ENCODE measurements around the gene ANKRD33B. TPM values are rescaled to one million over a fixed set of nuclear protein-coding genes. Genes with fewer than 3 reads are reported as not detected.
"Not testable (repeated sequence)": the region's sequence is repeated elsewhere in the genome, so short reads cannot be mapped to it uniquely, and the experiment has no call there.

Gene ANKRD33B
- total RNA-seq, 1 experiment from 2014 or later = not detected

DNA sequence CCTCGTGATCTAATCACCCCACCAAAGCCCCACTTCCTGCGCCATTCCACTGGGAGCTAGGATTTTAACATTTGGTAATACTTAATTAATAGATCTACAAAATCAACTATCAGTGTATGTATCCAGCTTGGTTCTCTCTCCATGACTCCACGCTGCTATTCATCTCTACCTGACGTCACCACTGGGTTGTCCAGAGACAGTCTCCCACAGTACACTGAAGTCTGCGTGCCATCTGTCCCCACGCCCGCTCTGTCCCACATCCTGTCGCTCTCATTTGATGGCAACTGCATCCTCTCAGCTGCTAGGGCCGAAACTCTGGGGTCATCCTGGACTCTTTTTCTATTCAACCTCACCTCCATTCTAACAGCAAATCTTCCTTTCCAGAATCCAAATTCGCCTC is 53.2 kb downstream of the ANKRD33B start:
- DNase-seq (ENCODE audit: low spot score) = no peak

DNA sequence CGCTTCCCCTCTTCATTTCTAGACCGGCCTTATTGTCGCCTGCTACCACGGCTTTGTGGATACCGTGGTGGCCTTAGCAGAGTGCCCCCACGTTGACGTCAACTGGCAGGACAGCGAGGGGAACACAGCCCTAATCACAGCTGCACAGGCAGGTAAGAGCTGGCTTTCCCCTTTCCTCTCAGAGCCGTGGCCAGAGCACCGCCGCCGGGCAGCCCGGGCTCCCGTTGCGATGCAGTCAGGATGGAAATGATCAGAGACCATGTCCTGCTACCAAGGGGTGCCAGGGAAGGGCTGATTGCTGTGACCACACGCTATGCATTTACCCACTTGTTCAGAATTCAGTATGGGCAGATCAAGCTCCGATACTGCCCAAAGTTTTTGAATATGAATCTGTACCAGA is 54.4 kb downstream of the ANKRD33B start:
- no peak for DNase-seq (ENCODE audit: low spot score)

DNA sequence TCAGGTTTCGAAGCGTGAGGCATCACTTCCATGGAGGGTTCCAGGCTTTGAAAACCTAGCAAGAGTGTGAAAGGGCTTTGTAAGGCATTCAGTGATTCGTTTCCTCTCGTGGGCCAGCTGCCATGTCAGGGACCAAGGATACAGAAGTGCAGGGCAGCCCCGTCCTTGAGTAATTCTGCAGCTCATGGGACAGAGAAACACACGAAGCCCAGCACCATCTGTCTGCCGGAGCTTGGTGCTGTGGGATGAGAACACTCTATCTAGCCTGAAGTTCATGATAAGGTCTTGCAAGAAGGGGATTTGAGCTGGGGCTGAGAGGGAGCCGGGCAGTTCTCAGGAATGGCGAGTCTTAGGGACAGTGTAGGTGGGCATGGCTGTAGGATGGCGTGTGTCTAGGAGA is 55.8 kb downstream of the ANKRD33B start:
- DNase-seq (ENCODE audit: low spot score) = no peak

DNA sequence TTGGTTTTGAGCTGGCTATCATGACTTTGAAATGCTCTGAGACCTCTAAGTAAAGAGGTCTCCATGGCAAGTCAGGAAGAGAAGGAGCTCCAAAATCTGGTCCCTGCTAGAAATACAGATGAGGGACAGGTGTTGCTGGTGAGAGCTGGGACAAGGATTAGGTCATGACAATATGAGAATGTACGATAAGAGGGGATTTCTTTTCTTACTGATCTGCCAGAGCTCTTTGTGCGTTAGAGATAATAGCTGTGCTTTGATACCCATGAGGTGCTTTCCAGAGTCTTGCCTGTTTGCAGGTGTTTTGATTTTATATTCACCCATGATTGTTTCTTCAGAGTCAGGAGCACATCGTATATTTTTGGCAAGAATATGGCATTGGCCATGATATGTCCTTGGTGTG is 56.5 kb downstream of the ANKRD33B start:
- no peak for DNase-seq (ENCODE audit: low spot score)

DNA sequence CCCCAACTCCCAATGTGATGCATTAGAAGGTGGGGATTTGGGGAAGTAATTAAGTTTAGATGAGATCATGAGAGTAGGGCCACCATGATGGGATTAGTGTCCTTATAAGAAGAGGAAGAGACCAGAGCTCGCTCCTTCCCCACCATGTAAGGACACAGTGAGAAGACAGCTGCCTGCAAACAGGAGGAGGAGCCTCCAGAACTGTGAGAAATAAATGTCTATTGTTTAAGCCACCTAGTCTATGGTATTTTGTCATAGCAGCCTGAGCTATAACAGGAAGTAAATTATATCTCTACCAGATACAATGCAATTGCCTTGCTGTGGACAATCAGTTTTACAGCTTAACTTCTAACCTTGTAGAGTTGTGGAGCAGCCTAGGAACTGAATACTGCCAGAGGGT is 58.0 kb downstream of the ANKRD33B start:
- DNase-seq (ENCODE audit: low spot score) = no peak

DNA sequence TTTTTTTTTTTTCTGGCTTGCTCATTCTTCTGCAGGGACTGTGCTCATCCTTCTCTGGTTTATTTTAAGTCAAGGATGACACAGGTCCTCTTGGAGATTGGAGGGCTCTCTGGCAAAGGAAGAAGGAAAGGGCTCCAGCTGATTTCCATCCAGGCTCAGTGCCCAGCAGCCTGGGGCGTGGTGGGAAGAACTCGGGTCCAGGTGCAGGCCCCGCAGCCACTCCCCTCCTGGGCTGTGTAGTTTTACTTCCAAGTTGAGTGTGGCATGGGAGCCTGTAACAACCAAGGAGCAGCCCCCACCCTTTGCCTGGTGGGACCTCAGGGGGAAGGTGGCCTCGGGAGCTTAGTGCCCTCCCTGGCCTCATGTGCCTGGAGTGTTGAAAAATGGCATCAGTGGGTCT is 58.9 kb downstream of the ANKRD33B start:
- no peak for DNase-seq (ENCODE audit: low spot score)

DNA sequence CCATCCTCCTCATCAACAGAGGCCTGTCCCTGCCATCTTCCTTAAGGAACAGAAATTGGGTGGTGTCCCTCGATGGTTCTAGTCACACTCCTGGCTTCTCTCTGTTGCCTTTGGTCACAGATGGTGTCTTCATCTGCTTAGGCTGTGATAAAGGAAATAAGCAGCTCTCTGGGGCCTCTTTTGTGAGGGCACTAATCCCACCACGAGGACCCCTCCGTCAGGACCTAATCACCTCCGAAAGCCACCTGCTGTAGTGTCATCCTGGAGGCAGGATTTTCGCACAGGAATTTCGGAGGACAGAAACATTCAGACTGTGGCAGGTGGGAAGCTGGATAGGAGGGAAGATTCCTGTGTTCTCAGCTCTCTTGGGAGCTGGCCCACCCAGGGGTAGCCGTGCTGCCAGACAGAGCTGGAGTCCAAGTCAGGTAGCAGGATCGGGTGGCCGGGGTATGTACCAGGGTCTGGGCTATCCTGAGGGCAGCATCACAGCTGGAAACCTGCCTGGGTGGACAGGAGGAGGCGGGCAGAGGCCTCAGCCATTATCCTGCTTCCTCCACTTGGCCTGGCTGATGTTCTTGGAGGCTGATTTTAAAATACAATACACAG is 59.5 kb downstream of the ANKRD33B start:
- DNase-seq (ENCODE audit: low spot score) = no peak

DNA sequence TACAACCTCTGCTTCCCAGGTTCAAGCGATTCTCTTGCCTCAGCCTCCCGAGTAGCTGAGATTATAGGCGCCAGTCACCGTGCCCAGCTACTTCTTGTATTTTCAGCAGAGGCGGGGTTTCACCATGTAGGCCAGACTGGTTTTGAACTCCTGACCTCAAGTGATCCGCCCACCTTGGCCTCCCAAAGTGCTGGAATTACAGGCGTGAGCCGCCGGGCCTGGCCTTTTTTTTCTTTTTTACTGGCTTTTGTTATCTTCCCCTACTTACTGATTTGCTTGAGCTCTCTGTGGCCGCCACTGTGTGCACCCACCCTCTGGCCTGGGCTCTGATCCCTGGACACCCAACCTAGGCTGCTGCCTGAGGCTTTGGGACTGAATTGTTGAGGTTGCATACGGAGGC is 60.3 kb downstream of the ANKRD33B start:
- no peak for DNase-seq (ENCODE audit: low spot score)

DNA sequence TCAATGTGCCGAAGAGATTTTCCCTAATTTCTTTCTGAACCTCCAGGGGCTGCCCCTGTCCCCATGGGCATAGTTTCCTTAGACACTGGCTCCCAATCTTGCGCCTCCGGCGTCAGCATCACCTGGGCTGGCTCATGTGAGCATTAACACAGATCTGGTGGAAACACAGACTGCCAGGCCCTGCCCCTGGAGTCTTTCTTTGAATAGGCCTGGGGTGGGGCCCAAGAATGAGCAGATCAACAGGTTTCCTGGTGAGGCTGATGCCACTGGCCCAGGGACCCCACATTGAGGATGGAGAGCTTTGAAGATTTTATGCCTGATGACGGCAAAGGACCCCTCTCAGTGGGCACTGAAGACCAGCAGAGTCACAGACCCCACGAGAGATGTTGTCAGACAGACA is 60.8 kb downstream of the ANKRD33B start:
- DNase-seq (ENCODE audit: low spot score) = no peak

DNA sequence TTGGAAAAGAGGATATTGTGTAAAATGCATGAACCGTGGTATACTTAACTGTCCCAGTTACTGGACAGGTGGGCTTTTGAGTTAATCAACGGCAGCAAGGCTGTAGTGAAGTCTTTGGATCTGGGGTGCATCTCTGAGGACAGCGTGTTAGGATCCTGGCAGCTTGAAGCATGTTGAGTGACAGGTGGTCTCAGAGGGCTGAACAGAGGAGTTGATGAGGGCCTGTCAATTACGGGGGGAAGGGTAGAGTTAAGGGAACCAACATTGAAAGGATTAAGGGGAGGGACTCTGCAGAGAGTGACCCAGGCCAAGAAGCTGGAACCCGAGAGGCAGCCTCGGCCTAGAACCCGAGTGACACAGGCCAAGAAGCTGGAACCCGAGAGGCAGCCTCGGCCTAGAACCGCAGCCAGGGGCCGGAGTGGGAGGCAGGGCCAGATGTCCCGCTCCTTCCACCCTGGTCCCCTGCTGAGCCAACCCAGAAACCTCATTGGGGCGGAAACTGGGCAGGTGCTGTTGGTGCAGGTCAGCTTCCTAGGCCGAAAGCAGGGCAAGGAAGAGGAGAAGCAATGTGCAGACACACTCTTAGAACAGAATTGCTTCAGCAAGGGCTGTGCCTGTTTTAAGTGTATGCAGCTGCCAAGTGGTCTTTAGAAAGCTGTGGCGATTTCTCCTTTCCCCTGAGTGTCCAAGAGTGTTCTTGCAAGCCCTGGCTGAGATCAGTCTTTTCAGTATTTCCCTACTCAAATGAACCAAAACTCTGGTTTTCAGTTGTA is 62.0 kb downstream of the ANKRD33B start:
- no peak for DNase-seq (ENCODE audit: low spot score)

DNA sequence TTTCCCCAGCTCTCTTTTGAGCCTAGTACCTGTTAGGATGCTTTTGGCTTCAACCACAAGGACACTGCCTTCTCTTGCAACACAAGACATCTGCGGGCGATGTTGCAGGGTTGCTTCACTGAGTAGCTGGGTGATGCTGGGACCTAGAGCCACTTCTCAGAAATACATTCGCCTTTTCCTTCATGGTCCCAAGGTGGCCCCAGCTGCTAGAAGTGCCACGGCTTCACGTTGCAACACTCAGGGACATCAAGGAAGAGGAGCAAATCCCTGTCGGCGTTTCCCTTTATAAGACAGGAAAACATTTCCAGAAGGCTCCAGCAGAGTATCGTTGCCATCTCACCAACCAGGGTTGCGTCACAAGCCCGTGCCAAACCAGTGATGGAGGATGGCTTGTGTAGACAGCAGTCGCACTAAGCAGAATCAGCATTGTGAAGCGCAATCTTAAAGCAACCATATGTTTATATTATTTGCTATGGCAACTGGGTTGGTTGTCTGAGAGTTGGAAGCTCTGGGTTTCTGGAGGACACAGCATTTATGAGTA is 62.7 kb downstream of the ANKRD33B start:
- no peak for DNase-seq (ENCODE audit: low spot score)

DNA sequence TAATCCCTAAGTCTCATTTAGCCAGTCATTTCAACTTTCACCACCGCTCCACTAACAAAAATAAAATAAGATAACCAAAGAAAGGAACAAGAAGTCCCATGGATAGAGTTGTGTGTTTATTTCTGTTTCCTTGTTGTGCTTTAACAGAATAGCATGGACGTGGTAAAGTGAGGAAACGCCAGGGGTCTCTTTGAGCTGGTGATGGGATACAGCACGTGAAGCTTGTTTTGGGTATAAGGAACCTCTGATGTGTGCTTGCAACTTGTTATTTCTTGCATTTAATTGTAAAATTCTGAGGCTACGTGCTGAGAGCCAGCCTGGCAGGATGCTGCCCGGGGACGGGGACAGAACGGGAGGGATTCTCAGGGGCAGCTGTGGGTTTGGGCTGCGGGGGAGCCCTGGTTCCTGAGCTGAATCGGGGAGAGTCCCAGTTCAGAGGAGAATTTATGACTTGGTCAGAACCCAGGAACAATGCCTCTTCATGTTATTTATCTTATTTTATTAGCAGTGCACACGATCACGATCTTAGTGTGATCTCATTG is 63.4 kb downstream of the ANKRD33B start:
- DNase-seq (ENCODE audit: low spot score) = no peak

DNA sequence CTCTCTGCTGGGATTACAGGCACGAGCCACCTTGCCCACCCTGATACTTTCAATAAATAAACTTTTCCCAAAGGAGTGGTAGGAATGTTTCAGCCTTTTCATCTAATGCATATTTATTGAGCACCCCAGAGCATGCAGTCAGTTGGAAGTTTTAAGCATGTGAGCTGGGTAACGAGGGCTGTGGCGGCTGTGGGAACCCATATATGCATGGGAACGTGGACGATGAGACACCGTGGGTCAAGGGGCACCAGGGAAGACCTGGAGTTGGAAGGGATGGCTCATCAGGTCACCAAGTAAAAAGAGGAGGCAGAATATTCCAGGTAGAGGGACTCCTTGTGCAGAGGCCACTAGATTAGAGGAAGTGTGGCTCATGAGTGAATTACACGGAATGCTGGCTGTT is 64.7 kb downstream of the ANKRD33B start:
- no peak for DNase-seq (ENCODE audit: low spot score)

DNA sequence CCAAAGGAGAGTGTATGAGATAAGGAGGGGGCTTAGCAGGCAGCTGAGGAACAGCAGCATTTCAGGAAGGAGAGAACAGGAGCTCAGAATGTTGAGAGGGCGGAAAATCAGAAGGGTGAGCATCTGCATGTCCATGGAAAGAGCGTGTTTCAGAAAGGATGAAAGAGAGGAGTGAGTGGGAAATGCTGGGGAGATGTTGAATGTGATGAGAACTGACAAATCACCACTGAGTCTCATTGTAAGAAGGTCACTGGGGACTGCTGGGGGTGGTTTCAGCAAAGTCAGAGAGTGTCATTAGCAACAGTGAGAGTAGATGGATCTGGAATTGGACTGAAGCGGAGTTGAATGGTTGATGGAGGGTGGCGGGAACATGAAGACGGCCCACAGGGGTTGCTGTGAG is 65.8 kb downstream of the ANKRD33B start:
- DNase-seq (ENCODE audit: low spot score) = no peak

DNA sequence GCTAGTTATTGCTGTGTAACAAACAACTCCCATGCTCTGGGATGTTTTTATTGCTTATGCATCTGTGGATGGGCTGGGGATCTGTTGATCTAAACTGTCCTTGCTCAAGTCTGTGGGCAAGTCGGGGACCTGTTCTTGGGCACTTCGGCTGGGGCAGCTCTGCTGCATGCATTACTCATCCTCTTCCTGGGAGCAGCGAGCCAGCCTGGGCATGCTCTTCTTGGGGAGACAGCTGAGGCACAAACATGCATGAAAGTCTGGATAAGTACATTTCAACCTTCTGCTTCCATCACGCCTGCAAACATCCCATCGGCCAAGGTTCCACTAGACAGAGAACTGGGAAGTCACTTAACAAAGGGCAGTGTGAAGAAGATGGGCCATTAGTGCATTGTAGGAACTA is 66.3 kb downstream of the ANKRD33B start:
- no peak for DNase-seq (ENCODE audit: low spot score)

DNA sequence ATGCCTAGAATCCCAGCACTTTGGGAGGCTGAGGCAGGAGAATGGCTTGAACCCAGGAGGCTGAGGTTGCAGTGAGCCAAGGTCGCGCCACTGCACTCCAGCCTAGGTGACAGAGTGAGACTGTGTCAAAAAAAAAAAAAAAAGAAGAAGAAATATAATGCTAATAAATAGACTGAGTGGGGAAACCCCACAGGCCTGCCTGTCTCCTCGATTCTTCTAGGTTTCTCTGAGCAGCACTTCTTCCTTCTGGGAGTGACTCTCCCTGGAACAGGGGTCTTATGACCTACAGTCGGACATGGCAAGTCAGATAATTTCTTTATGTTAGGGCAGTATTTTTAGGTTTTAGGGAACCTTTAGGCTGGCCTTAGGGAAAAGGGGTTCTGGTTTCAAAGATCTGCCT is 66.9 kb downstream of the ANKRD33B start:
- DNase-seq (ENCODE audit: low spot score) = not testable (repeated sequence)

DNA sequence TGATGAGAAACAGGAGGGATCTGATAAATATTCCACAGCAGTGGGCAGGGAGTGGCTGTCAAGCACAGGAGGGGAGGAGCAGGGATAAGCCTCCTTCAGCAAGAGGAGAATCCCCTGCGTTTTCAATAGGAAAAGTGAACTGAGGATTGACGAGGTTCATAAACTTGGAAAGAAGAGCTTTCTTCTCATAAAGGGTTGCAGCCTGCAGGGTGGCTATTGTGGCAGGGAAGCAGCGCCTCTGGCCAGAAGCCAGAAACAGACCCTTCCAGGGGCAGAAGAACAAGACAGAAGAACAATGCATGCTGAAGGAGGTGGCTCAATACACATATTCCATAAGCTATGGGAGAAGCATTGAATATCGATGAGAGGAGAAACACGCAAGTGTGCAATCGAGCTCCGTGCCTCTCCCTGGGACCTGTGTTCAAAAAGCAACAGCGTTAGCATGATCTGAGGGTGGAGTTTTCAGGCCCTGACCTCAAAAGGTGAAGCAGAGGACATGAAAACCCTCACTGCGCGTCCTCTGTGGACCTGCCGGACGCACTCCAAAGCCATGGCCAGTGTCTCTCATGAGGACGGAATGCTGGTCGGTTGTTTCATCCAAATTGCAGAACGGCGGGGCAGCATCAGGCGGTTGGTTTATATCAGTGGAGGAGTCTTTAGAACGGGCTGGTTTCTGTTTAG is 67.6 kb downstream of the ANKRD33B start:
- DNase-seq (ENCODE audit: low spot score) = no peak

DNA sequence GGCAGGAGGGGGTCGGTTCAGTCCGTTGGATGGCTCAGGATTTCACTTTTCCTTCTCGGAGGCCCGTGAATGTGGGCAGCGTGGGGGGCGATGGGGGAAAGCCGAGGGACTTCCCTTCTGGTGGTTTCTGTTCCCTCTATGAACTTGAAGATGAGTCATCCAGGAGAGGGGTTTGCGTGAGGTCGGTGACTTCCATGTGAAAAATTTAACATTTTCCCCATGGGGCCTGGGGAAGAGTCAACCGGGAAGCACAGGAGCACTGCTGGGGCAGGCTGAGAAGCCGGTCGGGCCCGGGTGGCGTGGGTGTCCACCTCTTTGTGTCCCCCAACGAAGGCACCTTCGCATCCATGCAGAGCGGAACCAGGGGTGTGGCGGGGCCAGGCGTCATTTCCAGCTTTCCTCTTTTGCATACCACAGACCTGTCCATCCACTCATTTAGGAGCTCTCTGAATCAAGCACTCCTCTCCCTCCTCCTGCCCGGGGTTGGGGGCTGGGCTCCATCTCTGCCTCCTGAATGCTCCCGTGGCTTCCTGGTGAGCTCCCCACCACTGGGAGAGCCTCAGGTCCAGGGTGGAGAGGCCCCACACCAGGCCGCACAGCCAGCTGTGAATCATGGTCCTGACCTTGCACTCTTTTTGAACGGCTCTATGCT is 68.4 kb downstream of the ANKRD33B start:
- DNase-seq (ENCODE audit: low spot score) = no peak

DNA sequence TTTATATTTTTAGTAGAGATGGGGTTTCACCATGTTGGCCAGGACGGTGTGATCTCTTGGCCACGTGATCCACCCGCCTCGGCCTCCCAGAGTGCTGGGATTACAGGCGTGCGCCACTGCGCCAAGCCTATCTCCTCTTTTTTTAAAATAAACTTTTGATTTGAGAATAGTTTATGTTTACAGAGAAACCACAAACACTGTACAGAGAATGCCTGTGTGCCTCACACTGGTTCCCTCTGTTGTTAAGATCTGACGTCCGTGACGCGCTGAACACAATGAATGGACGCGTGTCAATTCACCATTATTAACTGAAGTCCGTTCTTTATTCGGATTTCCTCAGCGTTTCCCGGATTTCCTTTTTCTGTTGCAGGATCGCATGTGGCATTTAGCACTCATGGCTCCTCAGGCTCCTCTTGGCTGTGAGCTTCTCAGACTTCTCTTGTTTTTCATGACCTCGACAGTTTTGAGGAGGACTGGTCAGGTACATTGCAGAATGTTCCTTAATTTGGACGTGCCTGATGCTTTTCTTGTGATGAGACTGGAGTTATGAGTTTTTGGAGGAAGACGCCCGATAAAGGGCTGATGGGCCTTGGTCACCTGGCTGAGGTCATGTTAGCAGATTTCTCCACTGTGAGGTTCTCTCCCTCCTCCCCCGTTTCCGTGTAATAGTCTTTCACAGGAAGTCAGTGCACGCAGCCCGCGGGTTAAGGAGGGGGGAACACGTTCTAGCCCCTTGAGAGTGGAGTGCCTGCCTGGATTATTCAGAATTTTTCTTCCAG is 69.6 kb downstream of the ANKRD33B start:
- DNase-seq (ENCODE audit: low spot score) = no peak

DNA sequence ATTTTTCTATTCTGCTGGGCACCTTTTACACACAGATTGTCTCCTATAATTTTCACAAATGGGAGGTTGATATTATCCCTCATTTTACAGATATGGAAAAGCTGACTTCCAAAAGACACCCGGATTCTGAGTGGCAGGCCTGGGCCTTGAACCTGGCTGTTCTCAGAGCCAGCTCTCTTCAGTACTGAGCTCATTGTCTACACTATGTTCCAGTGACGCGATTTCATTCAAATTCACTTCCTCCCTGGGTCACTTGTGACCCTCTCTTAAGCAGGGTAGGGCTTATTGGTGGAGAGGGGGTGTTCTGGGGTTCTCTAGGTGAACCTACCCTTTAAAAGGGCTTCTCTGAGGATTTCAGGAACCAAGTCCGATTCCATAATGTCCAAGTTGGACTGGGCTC is 70.2 kb downstream of the ANKRD33B start:
- DNase-seq (ENCODE audit: low spot score) = no peak

DNA sequence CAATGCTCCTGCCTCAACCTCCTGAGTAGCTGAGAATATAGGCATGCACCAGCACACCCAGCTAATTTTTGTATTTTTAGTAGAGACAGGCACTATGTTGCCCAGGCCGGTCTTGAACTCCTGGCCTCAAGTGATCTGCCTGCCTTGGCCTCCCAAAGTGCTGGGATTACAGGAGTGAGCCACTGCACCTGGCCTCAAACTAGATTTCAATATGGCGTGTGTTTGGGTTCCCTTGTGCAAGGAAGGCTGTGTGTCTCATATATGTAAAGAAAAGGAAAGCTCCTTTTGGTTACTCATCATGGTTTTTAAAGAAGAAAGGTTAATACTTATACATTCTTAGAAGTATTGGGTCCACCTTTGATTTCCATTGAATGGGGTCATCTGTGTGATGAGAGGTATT is 70.7 kb downstream of the ANKRD33B start:
- no peak for DNase-seq (ENCODE audit: low spot score)

Data from HT-29 (cell line).